ENCODE data around the gene PTGFR.

GRCh38 chr1:78516716-78517115, 25.9 kb downstream of the PTGFR start:
- no peak for TF ChIP-seq CTCF (IDR thresholded peaks at IDR 0.05)
- no peak for TF ChIP-seq POLR2A (IDR thresholded peaks at IDR 0.05)

Measured in uterus (tissue), 2 donors.